ENCODE results near the gene OR5K3.

The OR5K3 gene

DNA sequence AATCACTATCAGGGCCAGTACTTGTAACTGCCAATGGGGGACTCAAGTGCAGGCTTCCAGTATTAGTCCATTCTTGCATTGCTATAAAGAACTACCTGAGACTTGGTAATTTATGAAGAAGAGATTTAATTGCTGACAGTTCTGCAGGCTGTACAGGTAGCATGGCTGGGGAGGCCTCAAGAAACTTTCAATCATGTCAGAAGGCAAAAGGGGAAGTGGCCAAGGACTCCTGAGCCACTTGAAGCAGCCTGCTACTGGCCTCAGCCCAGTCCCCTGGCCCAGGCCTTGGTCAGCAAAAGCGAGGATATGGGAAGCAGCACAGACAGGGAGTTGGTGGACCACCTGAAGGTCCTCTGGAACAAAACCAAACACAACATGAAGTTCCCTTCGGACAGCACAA lies 43.3 kb downstream of the OR5K3 start:
- no peak for DNase-seq (ENCODE audit: low read depth in 3 of 3, low spot score in 1 of 3)

DNA sequence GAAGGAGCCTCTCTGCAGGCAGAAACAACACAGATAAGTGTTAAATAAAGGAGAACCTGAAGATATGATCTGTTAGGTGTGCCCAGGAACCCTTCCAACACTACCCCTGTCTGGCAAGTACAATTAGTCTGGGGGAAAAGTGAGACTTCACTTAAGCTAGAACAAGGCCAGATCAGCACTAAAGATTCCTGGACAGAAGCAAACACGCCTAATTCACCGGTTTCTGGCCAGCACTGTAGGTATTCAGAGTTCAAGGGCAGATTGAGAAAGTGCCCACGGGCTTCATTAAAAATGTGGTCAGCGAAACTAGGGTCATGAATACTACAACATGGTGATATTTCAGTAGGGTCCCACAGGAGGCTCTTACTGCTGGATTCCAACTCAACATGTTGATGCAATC lies 43.9 kb downstream of the OR5K3 start:
- DNase-seq (ENCODE audit: low read depth in 3 of 3, low spot score in 1 of 3) = no peak

DNA sequence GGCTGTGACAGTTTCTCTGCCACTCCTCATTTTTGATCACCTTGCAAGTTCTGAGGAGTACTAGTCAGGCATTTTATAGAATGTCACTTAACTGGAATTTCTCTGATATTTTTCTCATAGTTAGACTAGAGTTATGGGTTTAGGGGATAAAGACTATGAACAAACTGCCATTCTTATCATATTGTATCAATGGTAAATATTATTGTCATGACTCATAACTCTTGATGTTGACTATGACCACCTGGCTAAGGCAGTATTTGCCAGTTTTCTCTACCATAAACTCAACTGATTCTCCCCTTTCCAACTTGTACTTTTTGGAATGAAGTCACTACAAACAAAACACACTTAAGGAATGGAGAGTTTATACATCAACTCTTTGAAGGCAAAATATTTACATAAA lies 49.8 kb downstream of the OR5K3 start:
- DNase-seq (ENCODE audit: low read depth in 3 of 3, low spot score in 1 of 3) = no peak
